ENCODE data around the gene KCNH8.

- TF ChIP-seq POLR2A (IDR thresholded peaks at IDR 0.05) (no peak), CTCF (IDR thresholded peaks at IDR 0.05) (no peak), POLR2AphosphoS5 (IDR thresholded peaks at IDR 0.05) (no peak)
These were observed 194.1 kb downstream of the KCNH8 start for GRCh38 chr3:19342389-19342788.

Data from prostate gland (tissue), 2 donors.